Liver (tissue), 9 donors: Measurements from ENCODE around the gene VAPA. TPM values are rescaled to one million over a fixed set of nuclear protein-coding genes. Genes with fewer than 3 reads are reported as not detected.

Experiments
- DNase-seq: peaks from one replicate; pipeline ENCODE4 v3.0.0-alpha.2; 2017; ENCODE audit warnings: low spot score
- H3K27ac ChIP-seq, 2 donors: one replicate each; pipeline ENCODE4 v1.7.0; 2013; ENCODE audit warnings: inconsistent platforms in 2 of 2, low read length in 2 of 2, control low read depth in 1 of 2, low read depth in 1 of 2, mild to moderate bottlenecking in 1 of 2
- H3K27me3 ChIP-seq, 4 donors: one replicate each; pipeline versions ENCODE4 v1.6.1 to v1.7.0; 2013; ENCODE audit warnings: low read length in 3 of 4, inconsistent platforms in 1 of 4, mild to moderate bottlenecking in 1 of 4, moderate library complexity in 1 of 4; ENCODE audit not compliant: control insufficient read depth in 4 of 4, insufficient read depth in 4 of 4
- H3K36me3 ChIP-seq, 4 donors: one replicate each; pipeline versions ENCODE4 v1.6.1 to v1.7.0; 2013; ENCODE audit warnings: low read length in 3 of 4, mild to moderate bottlenecking in 3 of 4, low read depth in 1 of 4, moderate library complexity in 1 of 4; ENCODE audit not compliant: control insufficient read depth in 4 of 4, insufficient read depth in 3 of 4
- H3K4me1 ChIP-seq, 4 donors: one replicate each; pipeline versions ENCODE4 v1.6.1 to v1.7.0; 2013; ENCODE audit warnings: low read length in 3 of 4, mild to moderate bottlenecking in 3 of 4, moderate library complexity in 1 of 4; ENCODE audit not compliant: control insufficient read depth in 4 of 4, insufficient read depth in 4 of 4
- H3K4me3 ChIP-seq, 3 donors: one replicate each; pipeline versions ENCODE4 v1.6.1 to v1.7.0; 2013; ENCODE audit warnings: low read length in 3 of 3, control low read depth in 1 of 3, low read depth in 1 of 3, mild to moderate bottlenecking in 1 of 3
- H3K9ac ChIP-seq, 2 donors: one replicate each; pipeline ENCODE4 v1.7.0; 2013; ENCODE audit warnings: low read length in 2 of 2, mild to moderate bottlenecking in 2 of 2, moderate library complexity in 2 of 2, control low read depth in 1 of 2, low read depth in 1 of 2
- H3K9me3 ChIP-seq, 4 donors: one replicate each; pipeline versions ENCODE4 v1.6.1 to v1.7.0; 2013; ENCODE audit warnings: low read length in 3 of 4; ENCODE audit not compliant: control insufficient read depth in 4 of 4
- ATF3 ChIP-seq: IDR thresholded peaks from 2 replicates; pipeline ENCODE4 v1.6.1; 2016; ENCODE audit warnings: antibody characterized with exemption
- CTCF ChIP-seq: fragments of 150-350 bp; IDR thresholded peaks from 2 replicates; pipeline ENCODE4 v1.5.1; 2017; ENCODE audit warnings: improper control_type of control experiment, low read depth, low read length; ENCODE audit not compliant: missing input control
- FOXA1 ChIP-seq: IDR thresholded peaks from 2 replicates; pipeline ENCODE4 v1.6.1; 2016; ENCODE audit warnings: antibody characterized with exemption
- HNF4A ChIP-seq, 2 donors: conservative IDR thresholded peaks; 2 replicates each; pipeline ENCODE4 v1.6.1; 2016; ENCODE audit warnings: antibody characterized with exemption in 2 of 2, mild to moderate bottlenecking in 2 of 2
- NR2F2 ChIP-seq: IDR thresholded peaks from 2 replicates; pipeline ENCODE4 v1.6.1; 2016; ENCODE audit warnings: antibody characterized with exemption
- RAD21 ChIP-seq, 2 donors: IDR thresholded peaks; 2 replicates each; pipeline ENCODE4 v1.6.1; 2016; ENCODE audit warnings: antibody characterized with exemption in 2 of 2, mild to moderate bottlenecking in 2 of 2
- REST ChIP-seq: IDR thresholded peaks from 2 replicates; pipeline ENCODE4 v1.6.1; 2016; ENCODE audit warnings: antibody characterized with exemption, mild to moderate bottlenecking
- SP1 ChIP-seq: IDR thresholded peaks from 2 replicates; pipeline ENCODE4 v1.6.1; 2018; ENCODE audit warnings: antibody characterized with exemption, mild to moderate bottlenecking
- TAF1 ChIP-seq: conservative IDR thresholded peaks from 2 replicates; pipeline ENCODE4 v1.6.1; 2016; ENCODE audit warnings: antibody characterized with exemption, mild to moderate bottlenecking
- YY1 ChIP-seq: IDR thresholded peaks from 2 replicates; pipeline ENCODE4 v1.6.1; 2016; ENCODE audit warnings: antibody characterized with exemption, mild to moderate bottlenecking
- whole genome bisulfite sequencing: extraction: QIAGEN DNeasy Blood & Tissue Kit; methylation state at CpG from one replicate; pipeline ENCODE4 v1.1.7; 2013; 5-methylcytosine and 5-hydroxymethylcytosine counted together
- polyA plus RNA-seq, 2 donors: library from polyadenylated mRNA; stranded (reverse) in 1 of 2; unstranded in 1 of 2; fragments of 200-250 nt in 1 of 2; fragments of >200 nt in 1 of 2; fragmentation: Nextera tagmentation in 1 of 2; extraction: Ambion mirVana in 1 of 2; gene quantifications; one replicate each; pipeline versions ENCODE4 v1.2.1 to v1.2.3, GENCODE V29; 2013 to 2015
- total RNA-seq, 2 donors: library from RNA; depleted of rRNA; stranded (reverse); fragments of >200 nt; gene quantifications; one replicate each; pipeline ENCODE4 v1.2.3, GENCODE V29; 2014
- donor health status: healthy.
- donor health status: healthy.
- donor health status: healthy.
- donor health status: healthy.
- donor health status: healthy.

Gene VAPA
- total and polyA plus RNA-seq, 4 donors: 80.7 to 114 (median 91.0) TPM

DNA sequence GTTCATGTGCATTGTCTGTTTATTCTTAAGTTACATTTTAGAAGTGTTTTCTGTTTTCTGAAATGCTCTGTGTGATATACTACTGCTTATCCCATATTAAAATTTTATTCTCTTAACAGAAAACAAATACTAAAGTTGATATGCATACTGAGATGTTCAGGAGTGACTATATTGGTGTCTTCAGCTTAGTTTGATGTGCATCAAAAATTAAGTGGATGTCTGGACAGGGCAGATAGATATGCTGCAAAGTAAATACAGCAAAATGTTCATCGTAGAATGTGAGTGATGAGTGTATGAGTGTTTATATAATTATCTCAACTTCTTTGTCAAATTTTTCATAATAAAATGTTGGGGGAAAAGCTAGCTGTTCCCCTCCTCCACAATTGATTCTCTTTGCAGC is 13.2 kb downstream of the VAPA start (continued):
- TF ChIP-seq SP1 (no peak), REST (no peak), ATF3 (no peak), TAF1 (no peak), YY1 (no peak)

GRCh38 chr18:9927392-9928063 is 13.7 kb downstream of the VAPA start:
- no peaks in the 10 kb centered on the region for H3K9me3 ChIP-seq
- TF ChIP-seq RAD21 (IDR thresholded peaks at IDR 0.05) (no peak), CTCF (no peak), NR2F2 (no peak), FOXA1 (no peak), REST (no peak), HNF4A (conservative IDR thresholded peaks at IDR 0.05) (no peak)
- no peak overlapping the region for H3K4me3 ChIP-seq
- no peaks in the 10 kb centered on the region for H3K27me3 ChIP-seq
- H3K4me1 ChIP-seq: peaks cover 2 to 21% (median 10%) of the 10 kb centered on the region in 4 donors
- no peak overlapping the region for H3K27ac ChIP-seq
- no peak overlapping the region for H3K9ac ChIP-seq
- WGBS: 85% methylated on average over 2 of the region's 2 CpGs
- DNase-seq: no peak
- H3K36me3 ChIP-seq: peaks cover 0 to 2% (median 0%) of the 10 kb centered on the region in 4 donors
